Stimulated activated naive B cell treated with anti-CD40 and anti-IgM and Interleukin-4, amounts not matched to agents 10 μg/mL and 1 μg/mL and 100 μg/mL, for 72 hours (primary cell): ENCODE measurements around the gene CCDC88C.

Source experiments
- ATAC-seq, 2 donors: fragments of 150-1000 bp; cut with Tn5 transposase; replicated peaks; 2 replicates each; pipeline ENCODE4 v1.10.0; 2021; ENCODE audit warnings: moderate library complexity in 1 of 2
- DNase-seq: peaks from one replicate; pipeline ENCODE4 v3.0.0; 2021
- H3K27ac Mint-ChIP-seq: one replicate; pipeline ENCODE4 v1.8.0; 2022; ENCODE audit warnings: mild to moderate bottlenecking, mixed read lengths
- H3K27me3 Mint-ChIP-seq, 2 donors: one replicate each; pipeline ENCODE4 v1.8.0; 2022; ENCODE audit warnings: mixed read lengths in 2 of 2
- H3K36me3 Mint-ChIP-seq, 2 donors: one replicate each; pipeline ENCODE4 v1.8.0; 2022; ENCODE audit warnings: mixed read lengths in 2 of 2, mild to moderate bottlenecking in 1 of 2
- H3K4me1 Mint-ChIP-seq, 2 donors: one replicate each; pipeline ENCODE4 v1.8.0; 2022; ENCODE audit warnings: mixed read lengths in 2 of 2, mild to moderate bottlenecking in 1 of 2
- H3K4me3 Mint-ChIP-seq, 2 donors: one replicate each; pipeline ENCODE4 v1.8.0; 2022; ENCODE audit warnings: mild to moderate bottlenecking in 2 of 2, mixed read lengths in 2 of 2, moderate library complexity in 1 of 2
- H3K9me3 Mint-ChIP-seq, 2 donors: one replicate each; pipeline ENCODE4 v1.8.0; 2022; ENCODE audit warnings: mixed read lengths in 2 of 2, mild to moderate bottlenecking in 1 of 2

Gene CCDC88C

DNA sequence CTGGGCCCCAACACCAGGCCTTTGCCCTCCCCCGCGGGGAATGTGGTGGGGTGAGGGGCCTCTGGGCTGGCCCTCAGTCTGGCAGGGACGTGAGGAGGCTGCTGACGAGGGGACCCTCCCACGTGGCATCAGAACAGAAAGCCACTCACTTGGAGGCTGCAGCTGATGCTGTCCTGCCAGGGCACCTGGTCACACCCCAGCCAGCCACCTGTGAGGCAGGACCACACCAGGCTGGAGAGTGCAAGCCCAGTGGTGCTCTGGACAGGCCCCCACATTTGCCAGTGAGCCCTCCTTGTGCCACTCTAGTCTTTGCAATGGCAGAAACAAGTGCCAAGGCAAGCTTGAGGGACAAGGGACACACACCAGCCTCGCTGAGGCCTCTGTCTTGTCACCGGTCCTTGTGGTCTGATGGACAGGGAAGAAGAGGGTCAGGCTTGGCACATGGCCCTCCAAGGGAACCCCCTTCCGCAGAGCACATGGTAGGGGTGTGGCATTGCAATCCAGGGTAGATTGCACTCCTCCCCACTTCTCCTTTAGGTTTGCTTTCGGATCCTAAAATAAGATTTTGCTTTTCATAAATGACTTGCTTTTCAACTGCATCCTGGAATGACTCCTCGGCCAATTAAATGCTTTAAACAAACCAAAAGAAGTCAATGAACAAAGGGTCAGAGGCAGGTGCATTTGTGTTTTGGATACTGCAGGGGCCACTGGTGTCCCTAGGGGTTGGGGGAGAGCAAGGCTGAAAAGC, 53.7 kb downstream of the CCDC88C start:
- H3K4me1 Mint-ChIP-seq = peaks cover 37 to 72% of the 10 kb centered on the region in 2 donors
- DNase-seq (peak; percentile 77), ATAC-seq (peak; percentile 83 to 84)
- H3K9me3 Mint-ChIP-seq = no peaks in the 10 kb centered on the region
- H3K4me3 Mint-ChIP-seq = peak overlapping the region; percentile 57 to 66
- H3K27ac Mint-ChIP-seq = peak overlapping the region; percentile 94
- peaks cover 13 to 25% of the 10 kb centered on the region in 2 donors for H3K36me3 Mint-ChIP-seq
- H3K27me3 Mint-ChIP-seq = no peaks in the 10 kb centered on the region

DNA sequence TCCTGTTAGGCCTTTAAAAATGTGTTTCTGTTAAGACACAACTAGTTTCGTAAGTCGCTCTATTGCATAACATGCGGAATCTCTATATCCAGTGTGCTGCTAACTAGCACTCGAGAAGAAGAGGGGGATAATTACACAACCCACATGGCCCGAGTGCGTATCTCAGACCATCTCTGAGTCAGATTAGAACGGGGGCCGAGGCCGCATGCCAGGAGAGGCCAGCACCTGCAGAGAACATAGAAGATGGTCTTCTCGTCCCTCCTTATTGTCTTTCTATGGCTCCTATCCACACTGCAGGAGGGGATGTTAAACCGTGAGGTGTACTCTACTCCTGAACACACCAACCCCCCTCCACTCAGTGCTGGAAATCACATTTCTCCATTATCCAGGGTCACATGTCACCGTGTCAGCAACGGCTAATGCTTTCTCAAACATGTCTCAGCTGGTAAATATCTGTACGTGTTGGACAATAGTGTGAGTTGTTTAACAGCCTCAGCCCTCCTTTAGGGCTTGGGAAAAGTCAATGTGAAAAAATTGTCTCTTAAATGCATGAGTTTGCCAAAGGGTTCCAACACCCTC, 56.3 kb downstream of the CCDC88C start:
- peak overlapping the region; percentile 31 for H3K27ac Mint-ChIP-seq
- peaks cover 19 to 39% of the 10 kb centered on the region in 2 donors for H3K36me3 Mint-ChIP-seq
- peaks cover 30 to 69% of the 10 kb centered on the region in 2 donors for H3K4me1 Mint-ChIP-seq
- ATAC-seq (no peak), DNase-seq (no peak)
- H3K4me3 Mint-ChIP-seq = no peak overlapping the region
- H3K9me3 Mint-ChIP-seq = no peaks in the 10 kb centered on the region
- no peaks in the 10 kb centered on the region for H3K27me3 Mint-ChIP-seq

DNA sequence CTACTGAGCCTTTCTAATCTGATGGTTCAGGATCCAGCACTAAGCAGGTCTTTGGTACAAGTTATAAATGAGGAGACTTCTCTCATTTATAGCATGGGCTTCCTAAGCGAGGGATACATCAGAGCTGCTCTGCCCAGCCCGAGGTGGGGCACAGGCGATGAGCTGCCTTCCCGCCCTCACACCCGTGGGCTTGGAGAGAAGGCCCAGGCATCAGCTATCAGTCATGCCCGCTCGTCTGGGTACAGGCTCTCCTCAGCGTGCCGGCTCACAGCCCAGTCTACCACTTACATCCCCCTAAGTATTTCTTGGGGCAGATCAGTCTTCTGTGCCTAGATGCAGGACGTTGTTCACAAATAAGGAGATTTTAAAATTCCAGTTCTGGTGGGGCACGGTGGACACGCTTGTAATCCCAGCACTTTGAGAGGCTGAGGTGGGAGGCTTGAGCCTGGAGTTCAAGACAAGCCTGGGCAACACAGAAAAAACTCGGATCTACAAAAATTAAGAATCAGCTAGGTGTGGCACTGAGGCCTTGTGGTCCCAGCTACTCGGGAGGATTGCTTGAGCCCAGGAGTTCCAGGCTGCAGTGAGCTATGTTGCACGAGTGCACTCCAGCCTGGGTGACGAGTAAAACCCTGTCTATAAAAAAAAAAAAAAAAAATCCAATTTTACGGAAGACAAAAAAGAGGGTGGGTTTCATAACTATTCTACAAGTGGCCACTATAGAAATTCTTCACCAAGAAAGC, 57.0 kb downstream of the CCDC88C start:
- Mint-ChIP-seq H3K27me3 (no peaks in the 10 kb centered on the region), H3K4me3 (no peak overlapping the region), H3K27ac (no peak overlapping the region), H3K4me1 (peaks cover 32 to 72% of the 10 kb centered on the region in 2 donors), H3K36me3 (peaks cover 22 to 42% of the 10 kb centered on the region in 2 donors), H3K9me3 (no peaks in the 10 kb centered on the region)
- DNase-seq = no peak
- ATAC-seq = no peak

DNA sequence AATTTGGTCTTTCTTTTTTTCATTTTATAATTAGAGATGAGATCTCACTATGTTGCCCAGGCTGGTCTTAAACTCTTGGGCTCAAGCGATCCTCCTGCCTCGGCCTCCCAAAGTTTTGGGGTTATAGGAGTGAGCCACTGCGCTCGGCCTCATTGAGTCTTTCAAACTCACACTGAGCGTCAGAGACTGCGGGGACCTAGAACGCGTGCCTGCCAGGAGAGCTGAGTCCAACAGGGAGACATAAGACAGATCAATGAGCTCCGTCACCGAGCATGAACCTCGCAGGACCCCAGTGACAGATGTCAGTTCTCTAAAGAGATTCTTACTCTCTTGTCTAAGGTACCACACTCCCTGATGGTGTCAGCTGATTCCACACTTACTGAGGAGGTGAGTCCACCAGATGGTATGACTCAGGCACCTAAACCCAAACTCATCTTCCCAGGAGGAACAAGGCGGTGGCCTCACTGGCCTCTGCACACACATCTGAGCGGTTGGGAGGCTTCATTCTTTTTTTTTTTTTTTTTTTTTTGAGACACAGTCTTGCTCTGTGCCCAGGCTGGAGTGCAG, 58.9 kb downstream of the CCDC88C start:
- Mint-ChIP-seq H3K9me3 (no peaks in the 10 kb centered on the region), H3K4me1 (peaks cover 38 to 72% of the 10 kb centered on the region in 2 donors), H3K27me3 (no peaks in the 10 kb centered on the region), H3K36me3 (peaks cover 35 to 56% of the 10 kb centered on the region in 2 donors), H3K4me3 (no peak overlapping the region), H3K27ac (peak overlapping the region; percentile 31)
- DNase-seq = no peak
- ATAC-seq = no peak

DNA sequence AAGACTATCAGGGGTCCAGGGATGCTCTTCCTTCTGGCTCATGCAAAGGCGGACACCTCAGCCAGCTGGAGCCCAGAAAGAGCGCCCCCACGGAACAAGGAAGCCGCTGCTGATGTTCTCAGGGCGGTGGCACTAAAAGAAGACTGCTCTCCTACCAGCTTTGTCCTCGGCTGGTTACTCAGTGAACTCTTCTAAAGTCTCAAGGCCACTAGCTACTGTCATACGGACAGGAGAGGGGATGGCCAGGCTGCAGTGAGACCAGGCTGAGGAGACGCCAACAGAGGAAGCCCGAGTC, 59.6 kb downstream of the CCDC88C start:
- no peaks in the 10 kb centered on the region for H3K27me3 Mint-ChIP-seq
- peak overlapping the region; percentile 47 for H3K27ac Mint-ChIP-seq
- H3K4me1 Mint-ChIP-seq = peaks cover 43 to 78% of the 10 kb centered on the region in 2 donors
- H3K9me3 Mint-ChIP-seq = no peaks in the 10 kb centered on the region
- DNase-seq (no peak), ATAC-seq (no peak)
- H3K4me3 Mint-ChIP-seq = no peak overlapping the region
- peaks cover 42 to 62% of the 10 kb centered on the region in 2 donors for H3K36me3 Mint-ChIP-seq

DNA sequence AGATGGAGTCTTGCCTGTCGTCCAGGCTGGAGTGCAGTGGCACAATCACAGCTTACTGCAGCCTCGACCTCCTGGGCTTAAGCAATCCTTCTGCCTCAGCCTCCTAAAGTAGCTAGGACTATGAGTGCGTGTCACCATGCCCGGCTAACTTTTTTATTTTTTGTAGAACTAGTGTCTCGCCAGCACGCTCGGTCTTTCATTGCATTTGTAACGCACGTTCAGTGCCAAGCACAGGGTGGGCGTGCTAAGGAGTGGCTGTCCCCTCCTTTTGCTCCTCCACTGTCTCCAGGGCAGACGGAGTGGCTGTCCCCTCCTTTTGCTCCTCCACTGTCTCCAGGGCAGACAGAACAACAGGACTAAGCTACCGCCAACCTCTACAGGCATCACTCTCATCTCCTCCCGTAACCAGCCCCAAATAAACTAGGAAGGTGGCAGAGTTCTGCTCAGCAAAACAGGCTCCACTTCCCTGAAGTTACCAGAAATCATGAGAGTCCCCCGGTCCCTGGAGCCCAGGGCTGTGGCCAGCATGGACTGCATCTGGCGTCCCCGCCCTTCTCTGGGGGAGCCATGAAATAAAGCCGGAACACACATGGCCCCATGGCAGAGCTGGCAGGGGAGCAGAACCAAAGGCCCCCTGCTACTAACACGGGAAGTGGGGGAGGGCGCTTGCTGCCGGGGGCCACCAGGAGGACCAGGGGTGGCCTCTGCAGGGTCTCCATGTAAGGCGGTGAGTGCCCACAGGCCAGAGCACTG, 60.2 kb downstream of the CCDC88C start:
- H3K27ac Mint-ChIP-seq = peak overlapping the region; percentile 47
- H3K36me3 Mint-ChIP-seq = peaks cover 42 to 62% of the 10 kb centered on the region in 2 donors
- no peaks in the 10 kb centered on the region for H3K27me3 Mint-ChIP-seq
- H3K4me3 Mint-ChIP-seq = no peak overlapping the region
- peaks cover 44 to 80% of the 10 kb centered on the region in 2 donors for H3K4me1 Mint-ChIP-seq
- H3K9me3 Mint-ChIP-seq = no peaks in the 10 kb centered on the region
- DNase-seq (no peak), ATAC-seq (no peak)

DNA sequence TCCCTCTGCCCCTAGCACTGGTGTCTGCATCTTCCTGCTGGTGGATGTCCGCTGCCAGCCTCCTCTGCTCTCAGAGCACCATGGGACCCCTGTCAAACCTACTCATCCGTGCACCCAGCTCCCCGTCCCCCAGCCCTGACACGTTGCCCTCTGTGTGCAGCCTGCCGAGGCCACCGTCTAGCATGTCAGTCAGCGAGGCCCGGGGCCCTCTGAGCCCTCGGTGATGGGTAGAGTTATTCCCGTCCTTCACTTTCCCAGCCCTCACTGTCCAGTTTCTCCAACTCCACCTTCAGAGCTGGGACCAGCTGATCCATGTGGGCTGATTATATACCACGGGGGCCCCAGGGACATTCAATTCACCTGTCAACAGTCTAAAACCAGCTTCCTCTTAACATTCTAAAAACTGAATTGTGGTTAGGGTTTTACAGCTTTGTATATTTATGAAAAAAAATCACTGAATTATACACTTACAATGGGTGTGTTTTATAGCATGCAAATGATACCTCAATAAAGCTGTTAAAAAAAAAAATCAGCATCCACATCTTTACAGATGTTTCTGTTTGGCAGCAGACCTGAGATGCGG, 61.3 kb downstream of the CCDC88C start:
- H3K27ac Mint-ChIP-seq = peak overlapping the region; percentile 9

DNA sequence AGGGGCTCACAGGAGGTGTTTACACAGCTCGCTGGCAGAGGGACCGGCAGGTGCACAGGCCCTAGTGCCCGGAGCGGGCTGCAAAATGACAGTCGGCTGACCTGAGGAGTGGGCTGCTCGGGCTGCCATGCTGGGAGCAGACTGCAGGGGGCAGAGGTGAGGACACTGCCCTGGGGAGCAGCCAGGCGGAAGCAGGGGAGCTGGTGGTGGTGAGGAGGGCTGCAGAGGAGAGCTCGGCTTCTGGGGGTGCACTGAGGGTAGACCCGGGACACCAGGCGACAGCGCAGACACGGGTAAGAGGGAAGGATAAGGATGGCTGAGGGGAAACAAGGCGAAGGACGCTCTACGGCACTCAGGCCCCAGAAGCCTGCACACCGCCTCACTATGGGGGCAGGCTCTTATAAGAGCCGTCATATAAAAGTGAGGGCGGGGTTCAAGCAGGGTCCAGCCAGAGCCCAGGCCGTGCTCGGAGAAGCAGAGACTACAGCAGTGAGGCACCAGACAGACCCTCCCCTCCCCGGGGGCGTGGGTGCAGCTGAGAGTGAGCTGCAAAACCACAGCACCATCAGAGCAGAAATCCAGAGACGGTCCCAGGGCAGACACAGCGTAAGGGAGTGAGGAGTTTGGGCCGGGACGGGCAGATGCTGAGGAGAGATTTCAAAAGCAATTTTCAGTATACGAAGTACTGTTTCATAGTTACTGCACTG, 62.5 kb downstream of the CCDC88C start:
- peaks cover 46 to 65% of the 10 kb centered on the region in 2 donors for H3K36me3 Mint-ChIP-seq
- peak overlapping the region; percentile 14 for H3K27ac Mint-ChIP-seq
- DNase-seq = no peak
- no peaks in the 10 kb centered on the region for H3K27me3 Mint-ChIP-seq
- peak; percentile 52 to 57 for ATAC-seq
- H3K4me3 Mint-ChIP-seq = peak overlapping the region; percentile 75 to 82
- no peaks in the 10 kb centered on the region for H3K9me3 Mint-ChIP-seq
- peaks cover 61 to 84% of the 10 kb centered on the region in 2 donors for H3K4me1 Mint-ChIP-seq

More for the DNA sequence above, 61.3 kb downstream of the CCDC88C start:
- Mint-ChIP-seq H3K27me3 (no peaks in the 10 kb centered on the region), H3K36me3 (peaks cover 46 to 67% of the 10 kb centered on the region in 2 donors), H3K4me1 (peaks cover 51 to 80% of the 10 kb centered on the region in 2 donors), H3K4me3 (peak overlapping the region; percentile 75 to 82), H3K9me3 (no peaks in the 10 kb centered on the region)
- peak; percentile 59 to 78 for ATAC-seq
- DNase-seq = no peak

DNA sequence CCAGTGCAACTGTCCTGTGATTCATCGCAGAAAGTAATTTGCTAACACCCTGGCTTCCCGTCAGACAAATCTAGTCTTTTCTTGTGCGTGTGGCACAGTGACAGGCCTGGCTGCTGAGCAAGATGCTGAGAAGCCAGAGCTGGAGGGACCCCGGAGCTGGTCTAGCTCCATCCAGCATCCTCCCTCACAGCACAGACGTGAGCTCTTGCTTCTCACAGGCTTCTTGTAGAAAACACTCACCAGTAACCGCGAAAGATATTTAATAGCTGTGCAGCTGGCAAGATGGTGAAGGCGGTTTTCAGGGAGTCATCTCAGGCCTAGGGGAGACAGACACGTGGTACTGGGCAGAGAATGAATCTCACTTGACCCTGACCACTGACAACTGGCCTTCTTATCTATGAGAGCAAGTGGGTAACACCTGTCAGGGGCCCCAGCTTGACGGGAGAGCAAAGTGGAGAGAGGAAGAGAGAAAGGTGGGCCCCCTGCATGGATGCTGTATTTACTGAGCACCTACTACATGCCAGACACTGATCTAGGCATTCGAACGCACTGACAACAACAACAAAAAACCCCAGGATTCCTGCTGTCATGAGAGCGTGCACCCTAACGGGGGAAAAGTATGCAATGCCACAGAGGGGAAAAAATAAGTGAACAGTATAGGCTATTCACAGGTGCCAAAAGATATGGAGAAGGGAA, 63.3 kb downstream of the CCDC88C start:
- Mint-ChIP-seq H3K4me1 (peaks cover 65 to 92% of the 10 kb centered on the region in 2 donors), H3K27me3 (no peaks in the 10 kb centered on the region), H3K9me3 (no peaks in the 10 kb centered on the region), H3K27ac (peak overlapping the region; percentile 85), H3K36me3 (peaks cover 44 to 61% of the 10 kb centered on the region in 2 donors), H3K4me3 (peak overlapping the region in 1 of 2 donors; percentile 22)
- no peak for ATAC-seq
- no peak for DNase-seq

DNA sequence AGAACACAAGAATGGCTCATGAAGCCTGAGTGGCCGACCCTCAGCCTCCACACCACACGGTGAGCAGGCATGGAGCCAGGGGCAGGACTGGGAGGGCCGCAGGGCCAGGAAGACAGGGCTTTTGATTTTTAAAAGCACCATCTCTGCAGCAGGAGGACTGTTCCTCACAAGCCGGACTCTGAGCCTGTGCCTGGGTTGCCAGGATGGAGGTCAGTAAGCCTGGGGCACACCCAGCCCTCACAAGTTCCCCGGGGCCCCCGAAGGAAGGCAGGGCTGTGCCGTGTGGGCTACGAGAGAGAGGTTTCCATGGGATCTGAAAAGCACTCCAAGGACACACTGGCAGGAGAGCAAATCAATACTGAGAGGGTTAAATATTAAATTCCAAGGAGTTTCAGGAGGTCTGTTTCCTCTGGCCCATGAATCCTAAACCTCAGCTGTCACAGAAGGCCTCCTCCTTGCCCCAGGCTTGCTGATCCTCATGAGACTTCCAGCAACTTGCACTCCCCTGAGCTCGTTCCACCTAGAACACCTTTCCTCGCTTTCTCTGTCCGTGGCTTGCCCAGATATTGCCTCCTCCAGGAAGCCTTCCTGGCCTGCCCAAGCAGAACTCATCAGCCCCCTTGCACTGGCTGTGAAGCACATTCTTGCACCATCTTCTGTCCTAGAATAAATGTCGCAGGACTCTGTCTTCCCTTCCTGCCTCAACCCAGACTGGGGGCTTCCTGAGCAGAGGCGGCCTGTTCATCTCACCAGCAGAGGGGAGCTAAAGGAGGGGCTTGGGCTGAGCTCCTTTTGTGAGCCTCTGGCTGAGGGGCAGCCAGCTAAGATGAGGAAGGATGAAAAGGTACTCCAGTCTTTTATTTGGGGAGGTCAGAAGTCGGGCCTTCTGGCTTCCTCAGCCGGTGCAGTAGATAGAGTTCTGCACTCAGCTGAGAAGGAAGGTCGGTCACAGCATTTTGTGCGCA, 64.6 kb downstream of the CCDC88C start:
- peaks cover 72 to 96% of the 10 kb centered on the region in 2 donors for H3K4me1 Mint-ChIP-seq
- DNase-seq = no peak
- peak overlapping the region; percentile 53 for H3K27ac Mint-ChIP-seq
- no peaks in the 10 kb centered on the region for H3K9me3 Mint-ChIP-seq
- no peaks in the 10 kb centered on the region for H3K27me3 Mint-ChIP-seq
- ATAC-seq = no peak
- H3K4me3 Mint-ChIP-seq = no peak overlapping the region
- peaks cover 39 to 54% of the 10 kb centered on the region in 2 donors for H3K36me3 Mint-ChIP-seq

DNA sequence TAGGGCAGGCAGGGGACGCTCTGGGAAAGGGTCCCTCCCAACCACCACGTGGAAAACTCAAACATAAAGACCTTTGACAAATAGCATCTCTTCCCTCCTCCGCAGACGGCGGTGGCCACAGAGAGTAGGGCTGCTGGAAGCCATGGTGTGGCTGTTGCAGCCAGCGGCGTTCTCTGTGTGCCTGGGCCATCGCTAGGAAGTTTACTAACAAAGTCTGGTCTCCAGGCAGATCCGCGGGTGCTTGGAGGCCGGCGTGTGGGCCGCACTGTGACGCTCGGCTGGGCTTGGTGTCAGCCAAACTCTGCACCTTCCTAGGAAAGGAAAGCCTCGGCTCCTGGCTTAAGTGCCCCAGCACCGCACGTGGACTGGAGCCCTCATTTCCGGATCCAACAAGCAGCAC, 65.6 kb downstream of the CCDC88C start:
- DNase-seq (no peak), ATAC-seq (no peak)
- Mint-ChIP-seq H3K9me3 (no peaks in the 10 kb centered on the region), H3K36me3 (peaks cover 35 to 52% of the 10 kb centered on the region in 2 donors), H3K4me3 (peak overlapping the region; percentile 83 to 84), H3K27me3 (no peaks in the 10 kb centered on the region), H3K4me1 (peaks cover 70 to 91% of the 10 kb centered on the region in 2 donors), H3K27ac (peak overlapping the region; percentile 95)

DNA sequence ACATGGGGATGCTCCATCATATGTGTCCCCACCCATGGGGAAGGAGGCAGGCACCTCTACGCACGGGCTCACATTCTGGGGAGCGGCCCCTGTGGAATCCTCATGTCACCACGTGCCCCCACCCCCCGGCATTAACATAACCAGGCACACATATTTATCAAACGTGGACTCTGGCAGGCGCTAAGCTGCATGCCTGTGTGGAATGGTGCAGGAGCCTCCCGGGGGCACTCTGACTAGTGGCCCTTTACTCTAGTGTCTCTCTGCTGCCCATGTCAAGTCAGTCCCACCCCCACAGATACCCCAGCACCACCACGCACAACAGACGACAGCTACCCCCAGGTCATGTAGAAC, 66.1 kb downstream of the CCDC88C start:
- peak overlapping the region; percentile 83 to 84 for H3K4me3 Mint-ChIP-seq
- no peaks in the 10 kb centered on the region for H3K9me3 Mint-ChIP-seq
- H3K36me3 Mint-ChIP-seq = peaks cover 32 to 51% of the 10 kb centered on the region in 2 donors
- DNase-seq (no peak), ATAC-seq (no peak)
- peak overlapping the region; percentile 95 for H3K27ac Mint-ChIP-seq
- peaks cover 70 to 92% of the 10 kb centered on the region in 2 donors for H3K4me1 Mint-ChIP-seq
- no peaks in the 10 kb centered on the region for H3K27me3 Mint-ChIP-seq
